Tibial artery (tissue), 4 donors: ENCODE results near the gene MYO9A.

ENCODE experiments used
- DNase-seq, 2 donors: peaks; one replicate each; pipeline ENCODE4 v3.0.0-alpha.2; 2019
- H3K27ac ChIP-seq, 2 donors: fragments of 200-600 bp; sonication (generic) in 1 of 2; 1 replicate in 1 of 2; 2 replicates in 1 of 2; pipeline ENCODE4 v1.5.1; 2018 to 2019; ENCODE audit warnings: mild to moderate bottlenecking in 1 of 2
- H3K27me3 ChIP-seq, 2 donors: fragments of 200-600 bp; sonication (generic) in 1 of 2; one replicate each; pipeline versions ENCODE4 v1.5.1 to v1.6.0; 2016 to 2019
- H3K36me3 ChIP-seq, 3 donors: fragments of 200-600 bp; sonication (generic) in 2 of 3; one replicate each; pipeline ENCODE4 v1.5.1; 2016 to 2019; ENCODE audit warnings: mild to moderate bottlenecking in 2 of 3
- H3K4me1 ChIP-seq, 4 donors: fragments of 200-600 bp; sonication (generic) in 2 of 4; 1 replicate in 3 of 4; 2 replicates in 1 of 4; pipeline ENCODE4 v1.5.1; 2016 to 2019
- H3K4me3 ChIP-seq, 2 donors: fragments of 200-600 bp; sonication (generic) in 1 of 2; 1 replicate in 1 of 2; 2 replicates in 1 of 2; pipeline ENCODE4 v1.5.1; 2018 to 2019; ENCODE audit warnings: mild to moderate bottlenecking in 2 of 2
- H3K9me3 ChIP-seq, 3 donors: fragments of 200-600 bp; sonication (generic) in 1 of 3; one replicate each; pipeline ENCODE4 v1.5.1; 2016 to 2019
- CTCF ChIP-seq, 2 experiments: fragments of 200-600 bp in 1 of 2; fragments of 450-650 bp in 1 of 2; IDR thresholded peaks; one replicate each; pipeline ENCODE4 v1.5.1; 2017 to 2019; ENCODE audit warnings: antibody characterized with exemption in 2 of 2, mild to moderate bottlenecking in 1 of 2, moderate library complexity in 1 of 2
- intact Hi-C: fragments of 100-400 bp; cut with DNase I; formaldehyde crosslinking; loops from one replicate; pipeline ENCODE4 v1.15.0; 2023; ENCODE audit warnings: low total_unique reads

Gene MYO9A

GRCh38 chr15:72154316-72154715 lies 36.4 kb upstream of the MYO9A start:
- Histone ChIP-seq H3K27me3 (no peaks in the 10 kb centered on the region), H3K27ac (no peak overlapping the region), H3K36me3 (no peaks in the 10 kb centered on the region), H3K9me3 (no peaks in the 10 kb centered on the region), H3K4me3 (no peak overlapping the region), H3K4me1 (peaks cover 0 to 12% (median 3%) of the 10 kb centered on the region in 4 donors)
- intact Hi-C loops = loop anchor here (10.0 kb wide), 2 partner anchors 350 to 410 kb away; no protein-coding TSS in a partner anchor
- no peak for DNase-seq
- TF ChIP-seq CTCF (IDR thresholded peaks at IDR 0.05) = no peak

GRCh38 chr15:72153269-72154000 lies 35.5 kb upstream of the MYO9A start:
- Histone ChIP-seq H3K36me3 (no peaks in the 10 kb centered on the region), H3K9me3 (no peaks in the 10 kb centered on the region), H3K27me3 (no peaks in the 10 kb centered on the region), H3K4me3 (no peak overlapping the region), H3K4me1 (peaks cover 0 to 12% (median 3%) of the 10 kb centered on the region in 4 donors), H3K27ac (no peak overlapping the region)
- intact Hi-C loops = loop anchor here (10.0 kb wide), 2 partner anchors 349 to 409 kb away; no protein-coding TSS in a partner anchor
- no peak for TF ChIP-seq CTCF (IDR thresholded peaks at IDR 0.05)
- DNase-seq = no peak

GRCh38 chr15:72147418-72147817 lies 29.5 kb upstream of the MYO9A start:
- intact Hi-C loops = no loop called here
- no peaks in the 10 kb centered on the region for H3K36me3 ChIP-seq
- H3K9me3 ChIP-seq = no peaks in the 10 kb centered on the region
- H3K4me1 ChIP-seq = no peaks in the 10 kb centered on the region
- H3K27me3 ChIP-seq = no peaks in the 10 kb centered on the region
- H3K27ac ChIP-seq = no peak overlapping the region
- no peak for TF ChIP-seq CTCF (IDR thresholded peaks at IDR 0.05)
- DNase-seq = no peak
- H3K4me3 ChIP-seq = no peak overlapping the region

GRCh38 chr15:72146934-72147333 lies 29.0 kb upstream of the MYO9A start:
- Histone ChIP-seq H3K4me3 (no peak overlapping the region), H3K27me3 (no peaks in the 10 kb centered on the region), H3K36me3 (no peaks in the 10 kb centered on the region), H3K4me1 (no peaks in the 10 kb centered on the region), H3K27ac (no peak overlapping the region), H3K9me3 (no peaks in the 10 kb centered on the region)
- DNase-seq = no peak
- intact Hi-C loops = no loop called here
- no peak for TF ChIP-seq CTCF (IDR thresholded peaks at IDR 0.05)

- Histone ChIP-seq H3K27ac (no peak overlapping the region), H3K4me3 (no peak overlapping the region), H3K27me3 (no peaks in the 10 kb centered on the region), H3K9me3 (no peaks in the 10 kb centered on the region), H3K4me1 (no peaks in the 10 kb centered on the region), H3K36me3 (no peaks in the 10 kb centered on the region)
- intact Hi-C loops = no loop called here
- TF ChIP-seq CTCF (IDR thresholded peaks at IDR 0.05) = no peak
- no peak for DNase-seq
Measured at GRCh38 chr15:72146221-72146620, 28.3 kb upstream of the MYO9A start.
